B cell (primary cell): ENCODE data around the gene PCDH15. TPM values are rescaled to one million over a fixed set of nuclear protein-coding genes. Genes with fewer than 3 reads are reported as not detected.

Experiments
- ATAC-seq: fragments of 200-7000 bp; cut with Tn5 transposase; one replicate; pipeline ENCODE4 v1.10.0; 2021; ENCODE audit warnings: low read depth, mild to moderate bottlenecking, moderate number of reproducible peaks, moderate library complexity
- CTCF ChIA-PET: fragments of 350-600 bp; sonication (Branson Sonifier 250); formaldehyde crosslinking; loops from one replicate; lab custom pipeline; 2021; ENCODE audit warnings: antibody characterized with exemption, inconsistent platforms; lab: Charles Lee
- POLR2A ChIA-PET: fragments of 350-600 bp; sonication (Branson Sonifier 250); formaldehyde crosslinking; loops from one replicate; lab custom pipeline; 2021; ENCODE audit warnings: antibody characterized with exemption; lab: Charles Lee
- DNase-seq: peaks from one replicate; pipeline ENCODE4 v3.0.0; 2013
- H2AFZ ChIP-seq: 2 replicates; pipeline ENCODE4 v1.6.1; 2012; ENCODE audit warnings: mild to moderate bottlenecking, low read depth, low read length; ENCODE audit not compliant: insufficient read depth, poor library complexity, severe bottlenecking
- H3K27ac ChIP-seq, 2 donors: 1 replicate in 1 of 2; 2 replicates in 1 of 2; pipeline ENCODE4 v1.5.1; 2012 to 2013; ENCODE audit warnings: low read length in 2 of 2, mild to moderate bottlenecking in 2 of 2, moderate library complexity in 1 of 2
- H3K27me3 ChIP-seq, 4 experiments: fragments of 200-600 bp in 1 of 4; sonication (generic) in 1 of 4; replicated peaks in 1 of 4; 1 replicate in 2 of 4; 2 replicates in 2 of 4; pipeline versions ENCODE4 v1.6.1 to v1.7.0; 2013 to 2016; ENCODE audit warnings: low read length in 3 of 4, mild to moderate bottlenecking in 2 of 4, mixed read lengths in 1 of 4, moderate library complexity in 1 of 4; ENCODE audit not compliant: insufficient read depth in 4 of 4, control insufficient read depth in 3 of 4; ENCODE audit errors: control extremely low read depth in 1 of 4
- H3K36me3 ChIP-seq, 2 experiments: replicated peaks in 1 of 2; 1 replicate in 1 of 2; 2 replicates in 1 of 2; pipeline versions ENCODE4 v1.6.1 to v1.7.1; 2013; ENCODE audit warnings: low read length in 1 of 2; ENCODE audit not compliant: insufficient read depth in 2 of 2, control insufficient read depth in 1 of 2; ENCODE audit errors: control extremely low read depth in 1 of 2, extremely low read depth in 1 of 2
- H3K4me1 ChIP-seq, 2 donors: fragments of 200-600 bp in 1 of 2; sonication (generic) in 1 of 2; 1 replicate in 1 of 2; 2 replicates in 1 of 2; pipeline versions ENCODE4 v1.5.1 to v1.6.1; 2013 to 2017; ENCODE audit warnings: low read length in 2 of 2; ENCODE audit not compliant: control insufficient read depth in 2 of 2, insufficient read depth in 2 of 2
- H3K4me2 ChIP-seq: replicated peaks from 2 replicates; pipeline ENCODE3; 2012; ENCODE audit warnings: mild to moderate bottlenecking, low read depth, low read length; ENCODE audit not compliant: poor library complexity, severe bottlenecking
- H3K4me3 ChIP-seq, 5 experiments: fragments of 200-600 bp in 1 of 5; sonication (generic) in 1 of 5; 1 replicate in 3 of 5; 2 replicates in 2 of 5; pipeline versions ENCODE4 v1.5.1 to v1.7.0; 2011 to 2016; ENCODE audit warnings: low read length in 4 of 5, mild to moderate bottlenecking in 4 of 5, low read depth in 2 of 5, control low read depth in 1 of 5, moderate library complexity in 1 of 5; ENCODE audit not compliant: insufficient read depth in 1 of 5; ENCODE audit errors: control extremely low read depth in 1 of 5, extremely low read depth in 1 of 5
- H3K79me2 ChIP-seq: fragments of 200-600 bp; sonication (generic); one replicate; pipeline ENCODE4 v1.6.0; 2016; ENCODE audit warnings: low read length; ENCODE audit not compliant: control insufficient read depth, insufficient read depth
- H3K9ac ChIP-seq: fragments of 200-600 bp; sonication (generic); 2 replicates; pipeline ENCODE4 v1.6.1; 2017; ENCODE audit warnings: mild to moderate bottlenecking, low read length, moderate library complexity
- H3K9me3 ChIP-seq, 3 donors: one replicate each; pipeline versions ENCODE4 v1.6.1 to v1.7.1; 2013; ENCODE audit warnings: low read length in 2 of 3; ENCODE audit not compliant: control insufficient read depth in 2 of 3, insufficient read depth in 1 of 3; ENCODE audit errors: control extremely low read depth in 1 of 3
- H4K20me1 ChIP-seq: 2 replicates; pipeline ENCODE4 v1.6.0; 2012; ENCODE audit warnings: mild to moderate bottlenecking, low read length; ENCODE audit not compliant: insufficient read depth, control insufficient read depth, poor library complexity, severe bottlenecking
- H3K27ac Mint-ChIP-seq: one replicate; pipeline ENCODE4 v1.8.0; 2021; ENCODE audit warnings: mixed read lengths
- H3K27me3 Mint-ChIP-seq: one replicate; pipeline ENCODE4 v1.8.0; 2021; ENCODE audit warnings: mixed read lengths
- H3K4me1 Mint-ChIP-seq: one replicate; pipeline ENCODE4 v1.8.0; 2021; ENCODE audit warnings: mixed read lengths
- H3K4me3 Mint-ChIP-seq: one replicate; pipeline ENCODE4 v1.8.0; 2021; ENCODE audit warnings: mixed read lengths
- H3K9me3 Mint-ChIP-seq: one replicate; pipeline ENCODE4 v1.8.0; 2022; ENCODE audit warnings: mixed read lengths; ENCODE audit not compliant: insufficient read depth
- CTCF ChIP-seq: fragments of 200-600 bp; IDR thresholded peaks from one replicate; pipeline ENCODE4 v1.8.0; 2022; ENCODE audit warnings: antibody characterized with exemption, mild to moderate bottlenecking
- EZH2 ChIP-seq: IDR thresholded peaks from 2 replicates; pipeline ENCODE4 v1.6.1; 2012; ENCODE audit warnings: borderline replicate concordance, low read depth, mild to moderate bottlenecking, moderate library complexity, low read length; ENCODE audit not compliant: insufficient read depth, poor library complexity, severe bottlenecking
- WGBS: methylation state at CpG from one replicate; pipeline ENCODE4 v1.1.5; 2013; ENCODE audit warnings: missing lambda C conversion rate; ENCODE audit not compliant: insufficient coverage; 5-methylcytosine and 5-hydroxymethylcytosine counted together
- intact Hi-C: fragments of 100-400 bp; cut with micrococcal nuclease; formaldehyde crosslinking; loops from one replicate; pipeline ENCODE4 v1.10.0; 2022
- polyA plus RNA-seq: library from polyadenylated mRNA; depleted of rRNA; stranded (reverse); fragments of >200 nt; gene quantifications from 2 replicates; pipeline ENCODE4 v1.2.3, GENCODE V29; 2012
- total RNA-seq, 2 donors: library from RNA; stranded (reverse); fragments of 120-200 nt in 1 of 2; gene quantifications; 1 replicate in 1 of 2; 2 replicates in 1 of 2; pipeline versions ENCODE4 v1.2.3 to v1.2.4, GENCODE V29; 2013 to 2022

The PCDH15 gene
- total and polyA plus RNA-seq, 2 donors (not counting 1 experiment from before 2014, with no cell fraction given): not detected

DNA sequence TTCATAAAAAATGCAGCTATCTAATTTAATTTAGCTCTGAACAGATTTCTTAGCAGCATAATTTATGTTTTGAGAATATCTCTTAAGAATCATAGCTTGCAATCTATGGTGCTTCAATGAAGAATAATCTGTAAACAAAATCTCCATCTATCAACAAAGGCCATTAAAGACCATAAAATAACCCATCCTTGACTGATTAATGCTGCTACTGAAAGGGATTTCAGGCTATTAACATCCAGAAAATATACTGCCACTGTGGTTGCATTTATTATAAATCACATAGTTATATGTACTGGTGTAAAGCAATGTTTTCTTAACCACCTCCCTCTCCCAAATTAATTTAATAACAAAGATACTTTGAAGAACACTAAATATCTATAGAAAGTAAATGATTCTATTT lies 191.6 kb downstream of the PCDH15 start:
- Mint-ChIP-seq H3K27me3 (no peaks in the 10 kb centered on the region), H3K4me3 (no peak overlapping the region), H3K27ac (no peak overlapping the region), H3K9me3 (peaks cover 2% of the 10 kb centered on the region), H3K4me1 (no peaks in the 10 kb centered on the region)
- H3K4me1 ChIP-seq: no peaks in the 10 kb centered on the region
- intact Hi-C loops: no loop called here
- H3K36me3 ChIP-seq: no peaks in the 10 kb centered on the region
- H3K27me3 ChIP-seq: no peaks in the 10 kb centered on the region
- H3K4me2 ChIP-seq: no peak overlapping the region
- DNase-seq (no peak), ATAC-seq (no peak)
- no peaks in the 10 kb centered on the region for H3K79me2 ChIP-seq
- CTCF ChIA-PET: no interaction called here
- no peaks in the 10 kb centered on the region for H3K9me3 ChIP-seq
- no peak overlapping the region for H2AFZ ChIP-seq
- H3K9ac ChIP-seq: no peak overlapping the region
- no peak overlapping the region for H3K27ac ChIP-seq
- no peak overlapping the region for H3K4me3 ChIP-seq
- TF ChIP-seq CTCF (no peak), EZH2 (no peak)
- no peaks in the 10 kb centered on the region for H4K20me1 ChIP-seq
- POLR2A ChIA-PET: no interaction called here

DNA sequence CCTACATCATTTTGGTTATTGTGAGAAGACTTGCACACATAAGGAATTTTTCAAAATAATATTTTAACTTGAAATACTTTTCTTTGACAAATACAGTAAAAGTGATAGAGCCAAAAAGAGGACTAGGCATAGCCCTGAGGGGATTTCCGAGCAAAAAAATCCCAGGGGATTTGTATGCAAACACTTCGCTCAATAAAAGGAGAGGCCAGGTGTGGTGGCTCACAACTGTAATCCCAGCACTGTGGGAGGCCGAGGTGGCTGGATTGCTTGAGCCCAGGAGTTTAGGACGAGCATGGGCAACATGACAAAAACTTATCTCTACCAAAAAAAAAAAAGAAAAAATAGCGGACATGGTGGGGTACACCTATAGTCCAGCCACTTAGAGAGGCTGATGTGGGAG lies 193.0 kb downstream of the PCDH15 start:
- no peak overlapping the region for H3K27ac ChIP-seq
- H3K4me1 ChIP-seq: no peaks in the 10 kb centered on the region
- Mint-ChIP-seq H3K9me3 (peaks cover 2% of the 10 kb centered on the region), H3K27ac (no peak overlapping the region), H3K4me3 (no peak overlapping the region), H3K4me1 (no peaks in the 10 kb centered on the region), H3K27me3 (no peaks in the 10 kb centered on the region)
- intact Hi-C loops: no loop called here
- CTCF ChIA-PET: no interaction called here
- no peaks in the 10 kb centered on the region for H3K27me3 ChIP-seq
- no peak for DNase-seq
- H4K20me1 ChIP-seq: no peaks in the 10 kb centered on the region
- no peak for ATAC-seq
- H3K36me3 ChIP-seq: no peaks in the 10 kb centered on the region
- H3K9me3 ChIP-seq: no peaks in the 10 kb centered on the region
- no peak overlapping the region for H3K9ac ChIP-seq
- H3K4me3 ChIP-seq: no peak overlapping the region
- H3K4me2 ChIP-seq: no peak overlapping the region
- TF ChIP-seq CTCF: no peak
- no peak for TF ChIP-seq EZH2
- POLR2A ChIA-PET: no interaction called here
- H3K79me2 ChIP-seq: no peaks in the 10 kb centered on the region
- no peak overlapping the region for H2AFZ ChIP-seq
- WGBS: no CpG with 5 or more reads among the region's 5 CpGs
